GM18861 (cell line): ENCODE results near the gene PEX5.
A peak's percentile ranks its signal among the peaks of the same experiment; 100 is the strongest.
"Not testable (repeated sequence)": the region's sequence is repeated elsewhere in the genome, so short reads cannot be mapped to it uniquely, and the experiment has no call there.

ENCODE experiments used
- ATAC-seq: cut with Tn5 transposase; IDR thresholded peaks from one replicate; pipeline ENCODE4 v1.9.1; 2021; ENCODE audit not compliant: unreplicated experiment

Gene PEX5

GRCh38 chr12:7158781-7159609 is 30.5 kb upstream of the PEX5 start:
- ATAC-seq = no peak

GRCh38 chr12:7160183-7160582 is 29.3 kb upstream of the PEX5 start:
- ATAC-seq = no peak

- ATAC-seq = no peak
These were observed 28.2 kb upstream of the PEX5 start for GRCh38 chr12:7161327-7161726.

- no peak for ATAC-seq
These were observed 27.7 kb upstream of the PEX5 start for GRCh38 chr12:7161811-7162210.

- no peak for ATAC-seq
These were observed 26.8 kb upstream of the PEX5 start for GRCh38 chr12:7162691-7163114.

- ATAC-seq = no peak
These were observed 19.5 kb upstream of the PEX5 start for GRCh38 chr12:7169951-7170350.

- no peak for ATAC-seq
These were observed 17.6 kb upstream of the PEX5 start for GRCh38 chr12:7171854-7172253.

- ATAC-seq = no peak
These were observed 14.0 kb upstream of the PEX5 start for GRCh38 chr12:7175493-7175892.

- no peak for ATAC-seq
These were observed 12.9 kb upstream of the PEX5 start for GRCh38 chr12:7176595-7176994.

GRCh38 chr12:7178481-7178880 is 11.0 kb upstream of the PEX5 start:
- no peak for ATAC-seq

- no peak for ATAC-seq
These were observed 8.8 kb upstream of the PEX5 start for GRCh38 chr12:7180685-7181084.

- ATAC-seq = not testable (repeated sequence)
These were observed 3.4 kb upstream of the PEX5 start for GRCh38 chr12:7186058-7186457.

- peak; percentile 31 for ATAC-seq
These were observed 706 bp upstream of the PEX5 start for GRCh38 chr12:7188562-7189397.

- ATAC-seq = no peak
These were observed 976 bp downstream of the PEX5 start for GRCh38 chr12:7190268-7191055.

GRCh38 chr12:7193674-7194073 is 4.2 kb downstream of the PEX5 start:
- ATAC-seq = no peak

- no peak for ATAC-seq
These were observed 8.4 kb downstream of the PEX5 start for GRCh38 chr12:7197841-7198240.

- ATAC-seq = no peak
These were observed 13.6 kb downstream of the PEX5 start for GRCh38 chr12:7203109-7203508.

- ATAC-seq = no peak
These were observed 15.6 kb downstream of the PEX5 start for GRCh38 chr12:7205091-7205490.

- no peak for ATAC-seq
These were observed 17.2 kb downstream of the PEX5 start for GRCh38 chr12:7206691-7207090.

- no peak for ATAC-seq
These were observed 18.6 kb downstream of the PEX5 start for GRCh38 chr12:7207866-7208625.

GRCh38 chr12:7209958-7210357 is 20.5 kb downstream of the PEX5 start:
- ATAC-seq = no peak
